ENCODE measurements around the gene C19orf47.

- TF ChIP-seq POLR2AphosphoS5 (IDR thresholded peaks at IDR 0.05; ENCODE audit: borderline replicate concordance, low read depth, low read length): no peak
- no peak for TF ChIP-seq EZH2 (IDR thresholded peaks at IDR 0.05)
- TF ChIP-seq FOXP2 (optimal IDR thresholded peaks at IDR 0.05; ENCODE audit: control extremely low read depth, extremely low read length, insufficient read depth): no peak
These were observed 24.5 kb downstream of the C19orf47 start for GRCh38 chr19:40323705-40324104.
